Loucy (cell line): Measurements from ENCODE around the gene IDH1.

Experiments used
- EZH2phosphoT487 ChIP-seq: fragments of 200-600 bp; IDR thresholded peaks from 2 replicates; pipeline ENCODE4 v1.6.1; 2018; ENCODE audit warnings: antibody characterized with exemption, mild to moderate bottlenecking, moderate library complexity, borderline replicate concordance
- TF ChIP-seq, protein P1 (sequence below): fragments of 200-600 bp; sonication (generic); conservative IDR thresholded peaks from 2 replicates; pipeline ENCODE4 v1.5.1; 2014; ENCODE audit warnings: mild to moderate bottlenecking, antibody characterized with exemption, low read length

DNA sequence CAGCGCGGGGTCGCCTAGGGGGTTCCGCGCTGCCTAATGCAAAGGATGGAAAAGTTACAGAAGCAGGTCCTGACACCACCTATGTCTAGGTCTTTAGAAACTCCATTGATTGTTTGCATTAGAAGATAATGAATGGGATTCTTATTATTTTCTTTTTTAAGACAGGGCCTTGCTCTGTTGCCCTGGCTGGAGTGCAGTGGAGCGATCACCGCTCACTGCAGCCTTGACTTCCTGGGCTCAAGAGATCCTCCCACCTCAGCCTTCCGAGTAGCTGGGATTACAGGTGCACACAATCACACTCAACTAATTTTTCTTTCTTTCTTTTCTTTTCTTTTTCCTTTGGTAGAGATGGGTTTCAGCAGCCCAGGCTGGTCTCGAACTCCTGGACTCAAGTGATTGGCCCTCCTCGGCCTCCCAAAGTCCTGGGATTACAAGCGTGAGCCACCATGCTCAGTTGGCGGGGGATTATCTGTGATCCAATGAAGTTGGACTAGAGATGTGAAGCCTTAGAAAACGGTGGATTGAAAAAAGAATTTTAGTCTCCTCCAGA is 761 bp upstream of the IDH1 start:
- TF ChIP-seq, protein P1, sequence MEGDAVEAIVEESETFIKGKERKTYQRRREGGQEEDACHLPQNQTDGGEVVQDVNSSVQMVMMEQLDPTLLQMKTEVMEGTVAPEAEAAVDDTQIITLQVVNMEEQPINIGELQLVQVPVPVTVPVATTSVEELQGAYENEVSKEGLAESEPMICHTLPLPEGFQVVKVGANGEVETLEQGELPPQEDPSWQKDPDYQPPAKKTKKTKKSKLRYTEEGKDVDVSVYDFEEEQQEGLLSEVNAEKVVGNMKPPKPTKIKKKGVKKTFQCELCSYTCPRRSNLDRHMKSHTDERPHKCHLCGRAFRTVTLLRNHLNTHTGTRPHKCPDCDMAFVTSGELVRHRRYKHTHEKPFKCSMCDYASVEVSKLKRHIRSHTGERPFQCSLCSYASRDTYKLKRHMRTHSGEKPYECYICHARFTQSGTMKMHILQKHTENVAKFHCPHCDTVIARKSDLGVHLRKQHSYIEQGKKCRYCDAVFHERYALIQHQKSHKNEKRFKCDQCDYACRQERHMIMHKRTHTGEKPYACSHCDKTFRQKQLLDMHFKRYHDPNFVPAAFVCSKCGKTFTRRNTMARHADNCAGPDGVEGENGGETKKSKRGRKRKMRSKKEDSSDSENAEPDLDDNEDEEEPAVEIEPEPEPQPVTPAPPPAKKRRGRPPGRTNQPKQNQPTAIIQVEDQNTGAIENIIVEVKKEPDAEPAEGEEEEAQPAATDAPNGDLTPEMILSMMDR, result no peak; the same call in 1 of the 2 replicates
- TF ChIP-seq EZH2phosphoT487, result no peak
